Myocyte (in vitro differentiated cells): Measurements from ENCODE around the gene PINLYP. TPM values are rescaled to one million over a fixed set of nuclear protein-coding genes. Genes with fewer than 3 reads are reported as not detected.

Experiments
- DNase-seq: peaks from one replicate; pipeline ENCODE4 v3.0.0-alpha.2; 2012; ENCODE audit warnings: low read depth
- polyA plus RNA-seq: library from polyadenylated mRNA; unstranded; fragments of >200 nt; gene quantifications from one replicate; pipeline ENCODE4 v1.2.1, GENCODE V29; 2012; ENCODE audit warnings: missing spikeins
- total RNA-seq: library from RNA; depleted of rRNA; stranded (reverse); fragments of >200 nt; gene quantifications from 2 replicates; pipeline ENCODE4 v1.2.3, GENCODE V29; 2014

PINLYP gene
- 0.94 TPM in 1 of 2 replicates, not detected in the other for total RNA-seq
- 0.45 TPM for polyA plus RNA-seq

DNA sequence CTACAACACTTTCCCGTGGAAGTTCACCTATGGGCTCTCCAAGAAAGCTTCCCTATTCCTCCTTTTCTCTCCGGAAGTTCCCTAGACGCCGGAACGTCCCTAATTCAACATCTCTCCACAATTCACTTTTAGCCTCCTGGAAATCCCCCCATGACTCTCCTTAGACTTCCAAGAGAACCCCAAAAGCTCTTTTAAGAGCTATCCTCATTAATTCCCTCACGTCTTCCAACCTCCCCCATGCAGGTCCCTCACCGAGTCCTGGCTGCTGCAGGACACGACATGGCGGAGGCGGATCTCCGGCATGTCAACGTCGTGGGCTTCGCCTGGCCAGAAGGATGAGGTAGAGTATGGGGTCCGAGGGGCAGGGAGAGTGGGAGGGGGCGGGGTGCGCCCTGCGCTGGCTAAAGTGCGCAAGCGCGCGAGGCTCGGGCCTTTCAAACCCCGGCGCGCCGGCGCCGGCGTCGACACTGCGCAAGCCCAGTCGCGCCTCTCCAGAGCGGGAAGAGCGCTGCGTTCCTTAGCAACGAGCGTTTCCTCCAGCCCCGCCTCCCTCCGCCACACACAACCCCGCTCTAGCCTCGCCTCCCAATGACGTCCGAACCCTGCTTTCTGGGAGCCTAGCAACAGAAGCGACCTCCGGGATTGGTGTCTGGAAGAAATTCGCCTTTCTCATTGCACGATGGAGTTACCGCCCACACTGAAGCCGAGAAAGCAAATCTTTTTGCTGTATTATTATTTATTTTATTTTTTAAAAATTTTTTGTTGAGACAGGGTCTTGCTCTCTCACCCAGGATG, at the start of gene PINLYP, which contains the start of gene XRCC1:
PINLYP (plus strand) TSS at position 646 of the 795 bp plus-strand sequence. CDS start 1,391 bp downstream, outside the sequence.
XRCC1 (minus strand) TSS at position 372 of the 795 bp plus-strand sequence; CDS start at position 303, 69 bp downstream.
- DNase-seq, result peak; percentile 99

DNA sequence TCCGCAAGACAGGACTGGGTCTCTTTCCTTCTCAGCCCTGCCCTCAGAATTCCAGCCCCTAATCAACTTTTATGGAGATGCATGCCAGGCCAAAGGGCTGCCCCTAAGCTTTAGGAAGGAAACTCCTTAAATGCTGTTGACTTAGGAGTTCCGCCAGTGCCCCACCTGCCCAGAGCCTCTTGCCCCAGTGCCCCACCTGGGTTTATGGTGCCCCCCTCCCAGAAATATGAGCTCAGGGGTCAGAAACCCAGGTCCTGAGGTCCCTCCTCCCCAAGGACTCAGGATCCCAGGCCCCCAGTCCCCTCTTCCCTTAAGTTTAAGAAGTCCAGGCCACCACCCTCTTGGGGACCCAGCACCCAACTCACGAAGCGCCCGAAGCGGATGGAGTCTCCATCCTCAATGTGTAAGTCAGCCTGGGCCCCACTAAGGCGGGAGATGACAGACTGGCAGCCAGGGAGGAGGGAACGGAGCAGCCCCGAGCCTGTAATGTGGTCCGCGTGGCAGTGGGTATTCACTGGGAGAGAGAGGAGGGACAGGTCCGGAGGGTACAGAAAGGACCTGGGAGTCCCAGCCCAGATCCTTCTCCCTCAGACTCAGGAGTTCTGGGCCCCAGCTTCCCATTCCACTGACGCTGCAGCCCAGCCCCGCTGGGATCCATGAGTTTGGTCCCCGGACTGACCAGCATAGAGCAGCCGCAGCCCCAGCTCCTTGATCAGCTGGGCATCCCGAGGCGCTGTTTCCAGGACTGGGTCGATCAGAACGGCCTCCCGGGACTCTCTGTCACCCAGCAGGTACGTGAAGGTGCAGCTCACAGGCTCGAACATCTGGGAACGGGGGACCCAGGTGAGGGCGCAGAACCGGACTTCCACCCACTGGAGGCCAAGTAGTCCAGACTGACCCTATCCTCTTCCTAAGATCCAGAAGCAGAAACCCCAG, 49.5 kb upstream of the PINLYP start:
- DNase-seq, result peak; percentile 8

GRCh38 chr19:43526884-43527859, 48.4 kb upstream of the PINLYP start, which contains the start of gene ETHE1:
Gene ETHE1, minus strand, starts transcription at chr19:43527201. Its CDS starts 24 bp downstream, at chr19:43527177.
- DNase-seq, result peak; percentile 78

DNA sequence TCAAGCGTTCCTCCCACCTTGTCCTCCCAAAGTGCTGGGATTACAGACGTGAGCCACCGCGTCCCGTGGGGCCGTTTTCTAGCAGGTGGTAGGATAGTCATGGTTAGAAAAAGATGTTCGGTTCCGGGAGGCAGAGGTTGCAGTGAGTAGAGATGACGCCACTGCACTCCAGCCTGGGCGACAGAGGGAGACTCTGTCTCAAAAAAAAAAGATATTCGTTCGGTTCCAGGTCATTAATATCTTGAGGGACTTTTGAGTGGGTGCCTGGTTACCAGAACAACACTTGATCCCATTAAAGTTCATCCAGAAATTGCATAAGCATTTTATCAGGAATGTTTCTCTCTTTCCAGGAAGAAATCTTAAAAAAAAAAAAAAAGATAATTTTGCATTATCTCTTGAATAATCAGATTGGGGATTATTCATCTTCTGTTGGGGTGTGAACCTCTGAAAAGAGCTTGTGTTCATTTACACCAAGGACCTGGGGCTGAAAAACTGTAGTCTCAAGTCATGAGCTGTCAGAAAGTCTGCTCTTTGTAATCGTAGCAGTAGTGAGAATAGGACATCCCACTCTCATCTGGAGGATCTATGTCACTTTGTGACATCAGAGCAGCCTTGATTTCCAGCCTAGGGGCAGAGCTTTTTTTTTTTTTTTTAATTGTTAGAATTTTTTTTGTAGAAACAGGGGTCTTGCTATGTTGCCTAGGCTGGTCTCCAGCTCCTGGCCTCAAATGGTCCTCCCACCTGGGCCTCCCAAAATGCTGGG, 47.6 kb upstream of the PINLYP start:
- DNase-seq, result peak; percentile 32

- DNase-seq, result no peak
These were observed 43.0 kb upstream of the PINLYP start for GRCh38 chr19:43532571-43532961.

DNA sequence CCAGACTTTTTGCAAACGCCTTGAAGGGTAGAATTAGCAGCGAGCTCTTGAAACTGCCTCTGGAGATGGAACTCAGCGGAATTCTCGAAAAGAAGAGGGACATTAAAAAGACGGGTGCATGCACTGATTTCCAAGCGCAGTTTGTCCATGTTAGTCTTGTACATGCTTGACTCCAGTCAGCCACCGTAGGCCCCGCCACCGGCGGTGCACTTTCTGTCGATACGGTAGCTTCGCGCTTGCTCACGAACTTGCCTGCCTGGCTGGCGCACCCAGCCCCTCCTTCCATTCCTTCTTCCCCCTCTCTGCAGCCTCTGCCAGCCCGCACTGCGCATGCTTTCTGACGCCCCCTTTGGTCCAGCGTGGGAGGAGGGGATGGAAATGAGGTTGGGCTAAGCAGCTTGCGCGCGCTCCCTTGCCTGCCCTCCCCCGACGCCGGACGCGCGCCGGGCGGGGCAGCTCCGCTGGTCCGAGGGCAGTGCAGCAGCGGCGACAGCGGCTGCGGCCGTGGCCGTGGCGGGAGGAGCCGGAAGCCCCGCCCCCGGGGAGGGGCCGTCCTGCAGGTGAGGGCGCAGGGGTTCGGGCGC, 42.5 kb upstream of the PINLYP start, which contains the start of gene ZNF575:
ZNF575 (plus strand) TSS at position 227 of the 584 bp plus-strand sequence. CDS start 1,235 bp downstream, outside the sequence.
- DNase-seq, result peak; percentile 89

GRCh38 chr19:43533546-43534304, 41.9 kb upstream of the PINLYP start:
- DNase-seq, result peak; percentile 94

DNA sequence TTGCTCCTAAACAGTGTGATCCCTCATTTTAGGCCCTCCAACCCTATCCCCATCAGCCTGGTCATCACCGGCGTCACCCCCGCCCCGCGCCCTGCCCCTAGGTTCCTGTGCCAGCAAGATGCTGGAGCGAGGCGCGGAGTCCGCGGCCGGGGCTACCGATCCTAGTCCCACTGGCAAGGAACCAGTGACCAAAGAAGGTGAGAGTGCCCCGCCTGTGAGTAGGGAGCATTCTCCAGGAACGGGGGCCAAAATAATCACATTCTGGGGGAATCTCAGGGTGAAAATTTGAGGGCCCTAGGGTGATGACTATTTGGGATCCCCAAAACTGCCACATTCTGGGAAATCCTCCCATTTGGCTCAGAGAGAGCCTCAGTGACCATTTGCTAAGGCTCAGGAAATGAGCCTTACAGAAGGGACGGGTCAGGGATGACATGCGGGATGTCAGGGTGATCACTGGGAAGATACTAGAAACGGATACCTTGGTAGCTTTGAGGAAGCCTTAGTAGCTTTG, 41.2 kb upstream of the PINLYP start:
- DNase-seq, result no peak

GRCh38 chr19:43534816-43535761, 40.5 kb upstream of the PINLYP start:
- peak; percentile 52 for DNase-seq

DNA sequence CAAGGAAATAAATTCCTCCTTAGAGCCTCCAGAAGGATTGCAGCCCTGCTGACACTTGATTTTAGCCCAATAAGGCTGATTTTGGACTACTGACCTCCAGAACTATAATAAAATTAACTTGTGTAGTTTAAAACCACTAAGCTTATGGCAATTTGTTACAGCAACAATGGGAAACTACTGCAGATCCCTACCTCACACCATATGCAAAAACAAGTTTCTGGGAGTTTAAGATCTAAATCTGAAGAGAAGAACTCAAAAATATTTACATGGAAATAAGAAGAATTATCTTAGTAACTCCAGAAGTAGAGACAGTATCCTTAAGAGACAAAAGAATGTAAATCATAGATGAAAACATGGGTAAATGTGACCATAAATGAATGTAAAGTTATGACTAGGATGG, 36.7 kb upstream of the PINLYP start:
- DNase-seq, result no peak

DNA sequence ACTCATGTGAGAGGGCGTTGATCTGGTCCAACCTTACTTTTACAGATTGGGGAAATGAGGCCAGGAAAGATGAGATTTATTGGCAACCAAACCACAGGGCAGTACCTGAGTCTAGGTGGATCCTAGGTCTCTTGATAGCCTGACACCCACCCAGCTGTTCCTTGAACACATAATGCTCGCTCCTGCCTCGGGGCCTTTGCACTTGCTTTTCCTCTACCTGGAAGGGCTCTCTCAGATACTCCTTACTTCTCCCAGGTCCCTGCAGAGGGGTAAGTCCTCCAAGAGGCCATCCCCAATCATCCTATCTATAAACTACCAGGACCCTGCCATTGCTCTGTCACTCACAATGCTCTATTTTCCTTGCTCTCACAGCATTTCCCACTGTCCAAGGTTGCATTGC, 35.2 kb upstream of the PINLYP start:
- DNase-seq, result no peak

- DNase-seq, result no peak
These were observed 33.5 kb upstream of the PINLYP start for GRCh38 chr19:43541920-43542650.

DNA sequence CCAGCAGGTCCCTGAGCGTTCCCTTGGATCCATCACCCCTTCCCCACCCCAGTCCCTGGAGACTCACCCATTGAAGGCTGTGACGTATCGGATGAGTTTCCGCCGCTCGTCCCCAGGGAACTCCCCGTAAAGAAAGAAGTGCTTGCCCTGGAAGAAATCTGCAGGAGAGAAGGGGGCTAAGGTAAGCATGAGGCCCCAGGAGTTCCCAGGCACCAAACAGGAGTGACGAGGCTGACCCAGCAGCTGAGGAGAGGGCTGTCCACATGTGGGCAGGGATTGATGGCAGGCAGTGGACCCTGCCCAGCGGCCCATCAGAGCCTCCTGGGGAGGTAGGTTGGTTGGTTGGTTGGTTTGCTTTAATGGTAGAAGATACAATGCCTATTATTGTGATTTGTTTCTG, 31.5 kb upstream of the PINLYP start:
- no peak for DNase-seq

GRCh38 chr19:43545276-43545675, 30.3 kb upstream of the PINLYP start:
- DNase-seq, result no peak

DNA sequence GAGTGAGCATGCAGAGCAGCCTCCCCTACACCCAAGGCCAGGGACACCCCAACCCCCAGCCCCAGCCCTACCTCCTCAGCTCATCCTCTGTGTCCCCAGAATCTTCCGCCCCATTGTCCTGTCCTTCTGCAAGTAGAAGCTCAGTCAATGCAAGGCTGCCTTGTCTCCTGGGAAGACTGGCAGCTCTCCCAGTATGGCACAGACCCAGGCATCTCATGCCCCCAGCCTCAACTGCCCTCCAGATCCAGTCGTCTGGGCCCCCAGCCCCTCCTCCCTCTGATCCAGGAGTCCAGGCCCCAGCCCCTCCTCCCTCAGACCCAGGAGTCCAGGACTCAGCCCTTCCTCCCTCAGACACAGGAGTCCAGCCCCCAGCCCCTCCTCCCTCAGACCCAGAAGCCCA, 29.6 kb upstream of the PINLYP start:
- no peak for DNase-seq

DNA sequence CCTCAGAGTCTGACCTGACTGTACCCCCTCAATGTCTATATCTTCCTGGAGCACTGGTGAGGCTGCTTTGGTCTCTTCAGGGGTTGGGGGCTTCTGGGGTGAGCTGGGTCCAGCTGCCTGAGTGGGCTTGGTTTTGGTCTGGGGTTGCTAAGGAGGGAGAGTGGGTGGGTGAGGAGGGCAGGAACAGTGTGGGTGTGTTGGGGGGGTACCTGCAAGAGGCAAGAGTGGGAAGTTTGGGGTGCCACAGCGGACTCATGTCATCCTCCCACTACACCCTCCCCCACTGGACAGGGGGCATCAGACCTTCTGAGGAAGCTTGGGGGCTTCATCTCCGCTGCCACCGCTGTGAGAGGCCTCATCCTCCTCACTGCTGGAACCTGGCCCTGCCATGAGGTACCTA, 29.0 kb upstream of the PINLYP start:
- DNase-seq, result no peak
